Neural crest cell (in vitro differentiated cells): ENCODE measurements around the gene OR52B4. TPM values are rescaled to one million over a fixed set of nuclear protein-coding genes. Genes with fewer than 3 reads are reported as not detected.
"Not testable (repeated sequence)": the region's sequence is repeated elsewhere in the genome, so short reads cannot be mapped to it uniquely, and the experiment has no call there.

Experiments used
- DNase-seq: peaks from one replicate; pipeline ENCODE4 v3.0.0; 2021; ENCODE audit warnings: low read depth, mixed read lengths, low spot score
- H3K27ac Mint-ChIP-seq: one replicate; pipeline ENCODE4 v1.8.0; 2021; ENCODE audit warnings: mild to moderate bottlenecking, mixed read lengths; ENCODE audit not compliant: unreplicated experiment
- H3K27me3 Mint-ChIP-seq: 2 replicates; pipeline ENCODE4 v1.8.0; 2021; ENCODE audit warnings: low read depth, mild to moderate bottlenecking, mixed read lengths
- H3K36me3 Mint-ChIP-seq: 2 replicates; pipeline ENCODE4 v1.8.0; 2021; ENCODE audit warnings: low read depth, mild to moderate bottlenecking, mixed read lengths
- H3K4me1 Mint-ChIP-seq: 2 replicates; pipeline ENCODE4 v1.8.0; 2021; ENCODE audit warnings: mixed read lengths
- H3K4me3 Mint-ChIP-seq: one replicate; pipeline ENCODE4 v1.8.0; 2021; ENCODE audit warnings: mild to moderate bottlenecking, mixed read lengths
- H3K9me3 Mint-ChIP-seq: 2 replicates; pipeline ENCODE4 v1.8.0; 2021; ENCODE audit warnings: mixed read lengths
- long read RNA-seq: library from polyadenylated mRNA; unstranded; transcript quantifications from one replicate; pipeline ENCODE4 v2.0.0, GENCODE V29; 2020
- total RNA-seq: library from RNA; stranded (reverse); gene quantifications from 2 replicates; pipeline ENCODE4 v1.2.1, GENCODE V29; 2021
- TF ChIP-seq, protein P1 (sequence below): fragments of 200-600 bp; sonication (generic); conservative IDR thresholded peaks from 2 replicates; pipeline ENCODE4 v1.5.0; 2021; ENCODE audit warnings: antibody characterized with exemption, mild to moderate bottlenecking

The OR52B4 gene
- total RNA-seq, result not detected in 2 replicates
- long read RNA-seq, result 0 reads

DNA sequence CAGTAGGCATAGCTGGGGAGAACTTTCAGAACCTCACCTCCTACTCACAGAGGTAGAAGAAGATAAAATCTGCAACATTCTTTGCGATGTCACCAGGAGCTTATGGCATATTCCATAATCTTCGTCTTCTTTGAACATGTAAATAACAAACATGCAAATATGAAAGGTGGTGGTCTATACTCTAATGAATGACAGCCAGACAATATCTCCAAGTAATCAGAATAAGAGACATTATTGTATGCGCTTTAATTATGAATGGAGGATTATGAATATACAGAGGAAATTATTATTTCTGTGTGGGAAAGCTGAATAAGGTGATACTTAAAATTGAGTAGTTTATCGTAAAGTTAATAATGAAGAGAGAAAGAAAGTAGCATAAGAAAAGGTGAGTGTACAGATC, at the start of gene OR52B4:
TSS of gene OR52B4 (minus strand) at position 101 of the 400 bp plus-strand sequence. CDS start at position 10, 91 bp downstream.
- H3K36me3 Mint-ChIP-seq, result no peaks in the 10 kb centered on the region
- no peak within 1 kb of the TSS for H3K27ac Mint-ChIP-seq
- no peak for DNase-seq
- TF ChIP-seq, protein P1, sequence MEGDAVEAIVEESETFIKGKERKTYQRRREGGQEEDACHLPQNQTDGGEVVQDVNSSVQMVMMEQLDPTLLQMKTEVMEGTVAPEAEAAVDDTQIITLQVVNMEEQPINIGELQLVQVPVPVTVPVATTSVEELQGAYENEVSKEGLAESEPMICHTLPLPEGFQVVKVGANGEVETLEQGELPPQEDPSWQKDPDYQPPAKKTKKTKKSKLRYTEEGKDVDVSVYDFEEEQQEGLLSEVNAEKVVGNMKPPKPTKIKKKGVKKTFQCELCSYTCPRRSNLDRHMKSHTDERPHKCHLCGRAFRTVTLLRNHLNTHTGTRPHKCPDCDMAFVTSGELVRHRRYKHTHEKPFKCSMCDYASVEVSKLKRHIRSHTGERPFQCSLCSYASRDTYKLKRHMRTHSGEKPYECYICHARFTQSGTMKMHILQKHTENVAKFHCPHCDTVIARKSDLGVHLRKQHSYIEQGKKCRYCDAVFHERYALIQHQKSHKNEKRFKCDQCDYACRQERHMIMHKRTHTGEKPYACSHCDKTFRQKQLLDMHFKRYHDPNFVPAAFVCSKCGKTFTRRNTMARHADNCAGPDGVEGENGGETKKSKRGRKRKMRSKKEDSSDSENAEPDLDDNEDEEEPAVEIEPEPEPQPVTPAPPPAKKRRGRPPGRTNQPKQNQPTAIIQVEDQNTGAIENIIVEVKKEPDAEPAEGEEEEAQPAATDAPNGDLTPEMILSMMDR, result no peak
- no peak within 1 kb of the TSS for H3K4me3 Mint-ChIP-seq
- peaks cover 16% of the 10 kb centered on the region for H3K27me3 Mint-ChIP-seq
- H3K4me1 Mint-ChIP-seq, result no peaks in the 10 kb centered on the region
- H3K9me3 Mint-ChIP-seq, result no peaks in the 10 kb centered on the region

DNA sequence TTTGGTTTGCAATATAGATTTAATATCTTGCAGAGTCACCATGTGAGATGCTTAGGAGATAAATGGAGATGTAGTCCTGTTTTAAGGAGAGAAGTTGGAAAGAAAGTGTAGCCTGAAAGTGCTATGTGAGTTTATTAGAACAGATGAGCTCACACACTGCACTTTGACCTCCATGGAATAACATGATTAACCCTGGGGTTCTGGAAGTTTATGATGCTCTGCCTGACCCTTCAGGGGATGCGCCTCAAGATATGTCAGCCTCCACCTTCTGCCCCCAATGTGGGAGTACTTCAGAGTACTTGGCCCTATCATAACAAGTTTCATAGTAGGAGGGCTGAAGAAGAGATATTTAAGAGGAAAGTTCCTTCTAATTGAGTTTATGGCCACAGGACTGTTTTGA, 48.6 kb upstream of the OR52B4 start:
- no peak overlapping the region for H3K27ac Mint-ChIP-seq
- no peaks in the 10 kb centered on the region for H3K4me1 Mint-ChIP-seq
- TF ChIP-seq, protein P1, result no peak
- no peak overlapping the region for H3K4me3 Mint-ChIP-seq
- peaks cover 20% of the 10 kb centered on the region for H3K27me3 Mint-ChIP-seq
- peaks cover under 1% of the 10 kb centered on the region for H3K9me3 Mint-ChIP-seq
- H3K36me3 Mint-ChIP-seq, result no peaks in the 10 kb centered on the region
- no peak for DNase-seq

DNA sequence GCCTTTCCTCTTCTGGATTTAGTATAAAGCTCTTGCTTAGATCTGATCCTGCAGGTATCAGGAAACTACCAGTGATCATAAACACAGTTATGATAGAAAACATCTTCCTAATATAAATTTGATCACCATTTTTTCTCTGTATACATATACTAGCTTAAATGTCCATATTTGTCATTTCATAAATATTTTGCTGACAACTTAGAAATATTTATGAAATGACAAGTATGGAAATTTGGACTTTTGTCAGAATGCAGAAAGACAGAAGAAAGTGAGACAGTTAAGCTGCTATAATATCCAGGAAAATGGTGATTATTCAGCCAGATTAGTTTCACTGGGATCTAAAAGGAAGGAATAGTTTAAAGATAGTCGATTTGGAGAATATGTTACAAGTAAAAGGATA, 48.1 kb upstream of the OR52B4 start:
- Mint-ChIP-seq H3K4me3 (no peak overlapping the region), H3K4me1 (no peaks in the 10 kb centered on the region), H3K36me3 (no peaks in the 10 kb centered on the region), H3K27ac (no peak overlapping the region), H3K9me3 (no peaks in the 10 kb centered on the region), H3K27me3 (peaks cover 20% of the 10 kb centered on the region)
- no peak for DNase-seq
- TF ChIP-seq, protein P1, result no peak

DNA sequence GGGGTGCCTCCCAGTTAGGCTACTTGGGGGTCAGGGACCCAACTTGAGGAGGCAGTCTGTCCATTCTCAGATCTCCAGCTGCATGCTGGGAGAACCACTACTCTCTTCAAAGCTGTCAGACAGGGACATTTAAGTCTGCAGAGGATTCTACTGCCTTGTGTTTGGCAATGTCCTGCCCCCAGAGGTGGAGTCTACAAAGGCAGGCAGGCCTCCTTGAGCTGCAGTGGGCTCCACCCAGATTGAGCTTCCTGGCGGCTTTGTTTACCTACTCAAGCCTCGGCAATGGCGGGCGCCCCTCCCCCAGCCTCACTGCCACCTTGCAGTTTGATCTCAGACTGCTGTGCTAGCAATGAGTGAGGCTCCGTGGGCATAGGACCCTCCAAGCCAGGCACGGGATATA, 38.0 kb upstream of the OR52B4 start:
- not testable (repeated sequence) for H3K36me3 Mint-ChIP-seq, H3K4me1 Mint-ChIP-seq, H3K4me3 Mint-ChIP-seq, H3K27ac Mint-ChIP-seq, H3K9me3 Mint-ChIP-seq, DNase-seq
- peaks cover 44% of the 10 kb centered on the region for H3K27me3 Mint-ChIP-seq

DNA sequence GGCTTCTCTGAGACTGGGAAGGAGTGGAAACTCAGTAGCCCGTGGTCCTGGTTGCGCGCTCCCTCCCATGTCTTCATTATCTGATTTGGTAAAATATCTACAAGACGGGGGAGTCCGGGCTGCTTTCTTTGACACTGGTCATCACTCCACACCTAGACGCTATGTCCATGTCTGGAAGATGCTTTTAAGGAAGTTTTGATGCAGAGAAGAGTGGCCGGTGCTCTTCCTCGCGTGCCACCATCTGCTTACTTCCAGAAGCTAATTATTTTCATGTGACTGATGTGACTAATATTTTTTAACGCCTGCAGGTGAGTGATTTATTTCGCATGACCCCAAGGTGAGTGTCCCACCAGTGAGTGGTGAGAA, 25.7 kb upstream of the OR52B4 start:
- Mint-ChIP-seq H3K27ac (no peak overlapping the region), H3K27me3 (peaks cover 16% of the 10 kb centered on the region), H3K36me3 (peaks cover 17% of the 10 kb centered on the region), H3K4me1 (peaks cover 16% of the 10 kb centered on the region), H3K4me3 (peak overlapping the region; percentile 87), H3K9me3 (no peaks in the 10 kb centered on the region)
- DNase-seq, result no peak
- TF ChIP-seq, protein P1, result no peak

DNA sequence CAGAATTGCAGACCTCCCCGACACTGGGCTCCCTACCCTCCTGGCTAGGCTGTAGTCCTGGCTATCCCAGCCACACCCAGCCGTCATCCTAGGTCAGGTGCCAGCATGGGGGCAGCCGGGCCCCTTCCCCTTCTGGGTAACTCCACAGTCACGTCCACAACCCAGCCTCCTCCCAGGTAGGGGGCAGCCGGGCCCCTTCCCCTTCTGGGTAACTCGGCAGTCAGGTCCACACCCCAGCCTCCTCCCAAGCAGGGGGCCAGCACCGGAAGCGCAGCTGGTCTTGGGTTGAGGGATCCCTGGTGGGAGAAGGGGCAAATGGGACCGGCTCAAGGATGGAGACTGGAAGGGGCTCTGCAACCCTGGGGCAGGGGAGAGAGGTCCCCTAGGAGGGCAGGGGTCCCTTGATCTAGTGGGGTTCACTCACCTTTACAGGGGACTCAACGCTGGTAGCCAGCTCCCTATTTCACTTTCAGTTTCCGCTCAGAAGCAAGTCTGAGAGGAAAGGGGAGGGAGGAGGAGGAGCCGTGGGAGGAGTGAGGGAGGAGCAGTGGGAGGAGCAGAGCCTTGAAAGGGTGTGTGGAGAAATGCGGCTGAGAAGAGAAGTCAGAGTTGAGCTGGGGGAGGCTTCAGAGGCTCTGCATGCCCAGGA, 25.1 kb upstream of the OR52B4 start, which contains the start of gene TRIM21:
TSS of gene TRIM21 (minus strand) at position 494 of the 649 bp plus-strand sequence. CDS start 3,293 bp downstream, outside the sequence.
- TF ChIP-seq, protein P1, result no peak
- H3K4me3 Mint-ChIP-seq, result peak within 1 kb of the TSS; percentile 87
- peak; percentile 63 for DNase-seq
- H3K27ac Mint-ChIP-seq, result no peak within 1 kb of the TSS
- H3K4me1 Mint-ChIP-seq, result peaks cover 16% of the 10 kb centered on the region
- H3K9me3 Mint-ChIP-seq, result no peaks in the 10 kb centered on the region
- peaks cover 15% of the 10 kb centered on the region for H3K27me3 Mint-ChIP-seq
- H3K36me3 Mint-ChIP-seq, result peaks cover 20% of the 10 kb centered on the region
